GM23338 (cell line): ENCODE data around the gene PYCR2. TPM values are rescaled to one million over a fixed set of nuclear protein-coding genes. Genes with fewer than 3 reads are reported as not detected.

Source experiments
- ATAC-seq: fragments of 200-7000 bp; cut with Tn5 transposase; 3 replicates; pipeline ENCODE4 v1.9.1; 2020
- DNase-seq: peaks from one replicate; pipeline ENCODE4 v3.0.0-alpha.2; 2015; ENCODE audit warnings: low spot score
- H2AFZ ChIP-seq: fragments of 200-600 bp; sonication (generic); 2 replicates; pipeline ENCODE4 v1.8.0; 2016; ENCODE audit warnings: antibody characterized with exemption, mild to moderate bottlenecking, moderate library complexity
- H3F3A ChIP-seq: fragments of 200-600 bp; sonication (generic); replicated peaks from 2 replicates; pipeline ENCODE4 v1.8.0; 2017; ENCODE audit warnings: antibody characterized with exemption, mixed run types, low read depth
- H3K27ac ChIP-seq: fragments of 200-600 bp; sonication (generic); 2 replicates; pipeline ENCODE4 v1.6.1; 2016; ENCODE audit warnings: low read depth
- H3K27me3 ChIP-seq: fragments of 200-600 bp; sonication (generic); 2 replicates; pipeline ENCODE4 v1.8.0; 2016; ENCODE audit warnings: mild to moderate bottlenecking, mixed run types, moderate library complexity; ENCODE audit not compliant: insufficient read depth
- H3K36me3 ChIP-seq: fragments of 200-600 bp; sonication (generic); 2 replicates; pipeline ENCODE4 v1.8.0; 2016; ENCODE audit warnings: mild to moderate bottlenecking; ENCODE audit not compliant: insufficient read depth
- H3K4me1 ChIP-seq: fragments of 200-600 bp; sonication (generic); 2 replicates; pipeline ENCODE4 v1.8.0; 2016; ENCODE audit warnings: mild to moderate bottlenecking, moderate library complexity; ENCODE audit not compliant: insufficient read depth
- H3K4me2 ChIP-seq: fragments of 200-600 bp; sonication (generic); 2 replicates; pipeline ENCODE4 v1.7.1; 2017; ENCODE audit warnings: mixed run types
- H3K4me3 ChIP-seq: fragments of 200-600 bp; sonication (generic); 2 replicates; pipeline ENCODE4 v1.6.1; 2016; ENCODE audit warnings: mixed run types
- H3K79me2 ChIP-seq: fragments of 200-600 bp; sonication (generic); replicated peaks from 2 replicates; pipeline ENCODE4 v1.8.0; 2017; ENCODE audit warnings: mild to moderate bottlenecking; ENCODE audit not compliant: insufficient read depth
- H3K9me2 ChIP-seq: fragments of 200-600 bp; sonication (generic); 2 replicates; pipeline ENCODE4 v1.8.0; 2017; ENCODE audit not compliant: insufficient read depth
- H4K20me1 ChIP-seq: fragments of 200-600 bp; sonication (generic); replicated peaks from 2 replicates; pipeline ENCODE4 v1.8.0; 2017; ENCODE audit warnings: mild to moderate bottlenecking; ENCODE audit not compliant: insufficient read depth
- H3K27ac Mint-ChIP-seq: 2 replicates; pipeline ENCODE4 v1.8.0; 2020; ENCODE audit warnings: inconsistent platforms, mild to moderate bottlenecking, moderate library complexity, mixed read lengths
- H3K27me3 Mint-ChIP-seq: 3 replicates; pipeline ENCODE4 v1.8.0; 2022; ENCODE audit warnings: low read depth, mild to moderate bottlenecking, moderate library complexity, mixed read lengths, inconsistent platforms; ENCODE audit not compliant: insufficient read depth, poor library complexity
- H3K36me3 Mint-ChIP-seq: 3 replicates; pipeline ENCODE4 v1.8.0; 2021; ENCODE audit warnings: low read depth, mild to moderate bottlenecking, inconsistent platforms, moderate library complexity, mixed read lengths
- H3K4me1 Mint-ChIP-seq: 3 replicates; pipeline ENCODE4 v1.8.0; 2020; ENCODE audit warnings: mild to moderate bottlenecking, inconsistent platforms, mixed read lengths
- H3K4me3 Mint-ChIP-seq: 3 replicates; pipeline ENCODE4 v1.8.0; 2021; ENCODE audit warnings: moderate library complexity, mild to moderate bottlenecking, inconsistent platforms, mixed read lengths
- H3K9me3 Mint-ChIP-seq: 3 replicates; pipeline ENCODE4 v1.8.0; 2020; ENCODE audit warnings: moderate library complexity, mild to moderate bottlenecking, inconsistent platforms, mixed read lengths
- CREB1 ChIP-seq: fragments of 250-450 bp; sonication (Bioruptor Pico); IDR thresholded peaks from 2 replicates; pipeline ENCODE4 v1.5.0; 2020; ENCODE audit warnings: low read depth, mild to moderate bottlenecking, moderate library complexity
- CTCF ChIP-seq, 2 experiments: fragments of 200-600 bp in 1 of 2; sonication (generic) in 1 of 2; conservative IDR thresholded peaks; 2 replicates each; pipeline versions ENCODE4 v1.5.1 to v1.6.1; 2016 to 2017; ENCODE audit warnings: antibody characterized with exemption in 2 of 2, low read depth in 2 of 2, mild to moderate bottlenecking in 2 of 2, moderate library complexity in 1 of 2
- ETS1 ChIP-seq: IDR thresholded peaks from 2 replicates; pipeline ENCODE4 v1.6.1; 2016; ENCODE audit warnings: antibody characterized with exemption
- EZH2 ChIP-seq: fragments of 200-600 bp; sonication (generic); IDR thresholded peaks from one replicate; pipeline ENCODE4 v1.8.0; 2017; ENCODE audit warnings: antibody characterized with exemption, mild to moderate bottlenecking, low read depth; ENCODE audit not compliant: unreplicated experiment
- EZH2phosphoT487 ChIP-seq: fragments of 200-600 bp; sonication (generic); IDR thresholded peaks from one replicate; pipeline ENCODE4 v1.8.1; 2018; ENCODE audit warnings: antibody characterized with exemption; ENCODE audit not compliant: unreplicated experiment
- JUNB ChIP-seq: IDR thresholded peaks from one replicate; pipeline ENCODE4 v1.6.1; 2016; ENCODE audit warnings: antibody characterized with exemption; ENCODE audit not compliant: unreplicated experiment
- NANOG ChIP-seq: IDR thresholded peaks from 2 replicates; pipeline ENCODE4 v1.6.1; 2016; ENCODE audit warnings: antibody characterized with exemption, borderline replicate concordance
- POLR2AphosphoS5 ChIP-seq: IDR thresholded peaks from 2 replicates; pipeline ENCODE4 v1.6.1; 2016; ENCODE audit warnings: antibody characterized with exemption, low read depth
- REST ChIP-seq: IDR thresholded peaks from one replicate; pipeline ENCODE4 v1.6.1; 2018; ENCODE audit warnings: antibody characterized with exemption; ENCODE audit not compliant: unreplicated experiment
- STAT1 ChIP-seq: IDR thresholded peaks from one replicate; pipeline ENCODE4 v1.6.1; 2016; ENCODE audit warnings: antibody characterized with exemption; ENCODE audit not compliant: unreplicated experiment
- ZNF114 ChIP-seq: fragments of 250-450 bp; sonication (Bioruptor Pico); IDR thresholded peaks from 2 replicates; pipeline ENCODE4 v1.5.0; 2020; ENCODE audit warnings: mild to moderate bottlenecking, moderate library complexity
- ZNF331 ChIP-seq: fragments of 250-450 bp; sonication (Bioruptor Pico); IDR thresholded peaks from 2 replicates; pipeline ENCODE4 v1.5.0; 2020; ENCODE audit warnings: low read depth, mild to moderate bottlenecking, moderate library complexity
- ZNF462 ChIP-seq: fragments of 250-450 bp; sonication (Bioruptor Pico); IDR thresholded peaks from 2 replicates; pipeline ENCODE4 v1.5.0; 2020; ENCODE audit warnings: mild to moderate bottlenecking, moderate library complexity
- polyA plus RNA-seq: library from polyadenylated mRNA; unstranded; fragments of >200 nt; fragmentation: Nextera tagmentation; extraction: Ambion mirVana; gene quantifications from 2 replicates; pipeline ENCODE4 v1.2.1, GENCODE V29; 2016
- total RNA-seq: library from RNA; depleted of rRNA; stranded (reverse); fragments of >200 nt; shearing (Covaris generic); gene quantifications from 2 replicates; pipeline ENCODE4 v1.2.3, GENCODE V29; 2014

The PYCR2 gene
- total and polyA plus RNA-seq, 2 experiments from 2014 or later: 89.1 to 109 TPM

- no peak overlapping the region for H3K4me3 Mint-ChIP-seq
Measured at GRCh38 chr1:225950905-225951497, 27.0 kb upstream of the PYCR2 start.

More at GRCh38 chr1:225950905-225951497, 27.0 kb upstream of the PYCR2 start:
- H3K9me2 ChIP-seq: no peaks in the 10 kb centered on the region
- H2AFZ ChIP-seq: peak overlapping the region; percentile 66; the same call in 1 of the 2 replicates
- peak overlapping the region; percentile 28; the same call in 1 of the 2 replicates for H3K4me3 ChIP-seq
- Mint-ChIP-seq H3K27me3 (peaks cover 14% of the 10 kb centered on the region), H3K9me3 (no peaks in the 10 kb centered on the region), H3K27ac (no peak overlapping the region), H3K36me3 (no peaks in the 10 kb centered on the region), H3K4me1 (peaks cover 38% of the 10 kb centered on the region)
- H3K27me3 ChIP-seq: no peaks in the 10 kb centered on the region
- TF ChIP-seq CREB1 (CRISPR knock-in tag) (no peak), EZH2phosphoT487 (no peak), CTCF (conservative IDR thresholded peaks at IDR 0.05; ENCODE audit: low read depth in 2 of 2) (no peak), NANOG (no peak), EZH2 (no peak), ZNF331 (CRISPR knock-in tag) (no peak), STAT1 (no peak), POLR2AphosphoS5 (no peak), ZNF114 (no peak), REST (no peak), JUNB (no peak), ETS1 (no peak), ZNF462 (CRISPR knock-in tag) (no peak)
- no peaks in the 10 kb centered on the region for H3K36me3 ChIP-seq
- peak overlapping the region; percentile 64 for H3K4me2 ChIP-seq
- peak; percentile 77 for DNase-seq
- H3F3A ChIP-seq: peaks cover 9% of the 10 kb centered on the region; the same call in 1 of the 2 replicates
- no peaks in the 10 kb centered on the region for H4K20me1 ChIP-seq
- peak; percentile 91 for ATAC-seq
- no peak overlapping the region for H3K27ac ChIP-seq
- peaks cover 42% of the 10 kb centered on the region for H3K4me1 ChIP-seq
- no peaks in the 10 kb centered on the region for H3K79me2 ChIP-seq
